Keratinocyte (primary cell): ENCODE data around the gene COMT.

Experiments used
- EZH2 ChIP-seq: IDR thresholded peaks from one replicate; pipeline ENCODE4 v1.6.1; 2012; ENCODE audit warnings: inconsistent platforms, mild to moderate bottlenecking, low read length, moderate library complexity
- TF ChIP-seq, protein P1 (sequence below), 3 experiments: IDR thresholded peaks in 1 of 3; conservative IDR thresholded peaks in 1 of 3; optimal IDR thresholded peaks in 1 of 3; 2 replicates in 2 of 3; 3 replicates in 1 of 3; pipeline versions ENCODE3 to v1.5.1; 2011; ENCODE audit warnings: low read length in 3 of 3, mild to moderate bottlenecking in 3 of 3, moderate library complexity in 2 of 3, control low read depth in 1 of 3, inconsistent platforms in 1 of 3; ENCODE audit not compliant: insufficient read depth in 2 of 3; ENCODE audit errors: extremely low read depth in 1 of 3

DNA sequence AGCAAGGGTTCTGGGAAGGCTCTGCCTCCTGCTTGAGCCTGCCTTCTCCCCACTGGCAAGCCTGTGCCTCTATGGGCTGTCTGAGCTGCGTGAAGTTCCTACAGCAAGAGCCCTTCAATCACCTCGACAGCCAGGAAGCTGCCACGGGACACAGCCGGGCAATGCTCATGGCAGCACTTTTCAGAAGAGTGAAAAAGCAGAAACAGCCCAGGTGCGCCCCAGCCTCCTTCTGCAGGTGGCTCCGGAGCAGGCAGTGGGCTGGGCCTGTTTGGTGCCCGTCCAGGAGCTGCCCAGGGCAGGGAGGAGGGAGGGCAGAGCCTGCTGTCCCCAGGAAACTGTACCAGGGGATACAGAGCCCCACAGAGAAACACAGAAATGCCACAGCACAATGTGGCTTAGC is 24.6 kb upstream of the COMT start:
- no peak for TF ChIP-seq EZH2
- TF ChIP-seq, protein P1, sequence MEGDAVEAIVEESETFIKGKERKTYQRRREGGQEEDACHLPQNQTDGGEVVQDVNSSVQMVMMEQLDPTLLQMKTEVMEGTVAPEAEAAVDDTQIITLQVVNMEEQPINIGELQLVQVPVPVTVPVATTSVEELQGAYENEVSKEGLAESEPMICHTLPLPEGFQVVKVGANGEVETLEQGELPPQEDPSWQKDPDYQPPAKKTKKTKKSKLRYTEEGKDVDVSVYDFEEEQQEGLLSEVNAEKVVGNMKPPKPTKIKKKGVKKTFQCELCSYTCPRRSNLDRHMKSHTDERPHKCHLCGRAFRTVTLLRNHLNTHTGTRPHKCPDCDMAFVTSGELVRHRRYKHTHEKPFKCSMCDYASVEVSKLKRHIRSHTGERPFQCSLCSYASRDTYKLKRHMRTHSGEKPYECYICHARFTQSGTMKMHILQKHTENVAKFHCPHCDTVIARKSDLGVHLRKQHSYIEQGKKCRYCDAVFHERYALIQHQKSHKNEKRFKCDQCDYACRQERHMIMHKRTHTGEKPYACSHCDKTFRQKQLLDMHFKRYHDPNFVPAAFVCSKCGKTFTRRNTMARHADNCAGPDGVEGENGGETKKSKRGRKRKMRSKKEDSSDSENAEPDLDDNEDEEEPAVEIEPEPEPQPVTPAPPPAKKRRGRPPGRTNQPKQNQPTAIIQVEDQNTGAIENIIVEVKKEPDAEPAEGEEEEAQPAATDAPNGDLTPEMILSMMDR (optimal IDR thresholded peaks at IDR 0.05 in 1 of 3, IDR thresholded peaks at IDR 0.05 in 1 of 3, conservative IDR thresholded peaks at IDR 0.05 in 1 of 3; ENCODE audit: extremely low read depth in 1 of 3, insufficient read depth in 2 of 3, low read length in 3 of 3), result no peak
